ENCODE results near the gene IL1R2.

DNA sequence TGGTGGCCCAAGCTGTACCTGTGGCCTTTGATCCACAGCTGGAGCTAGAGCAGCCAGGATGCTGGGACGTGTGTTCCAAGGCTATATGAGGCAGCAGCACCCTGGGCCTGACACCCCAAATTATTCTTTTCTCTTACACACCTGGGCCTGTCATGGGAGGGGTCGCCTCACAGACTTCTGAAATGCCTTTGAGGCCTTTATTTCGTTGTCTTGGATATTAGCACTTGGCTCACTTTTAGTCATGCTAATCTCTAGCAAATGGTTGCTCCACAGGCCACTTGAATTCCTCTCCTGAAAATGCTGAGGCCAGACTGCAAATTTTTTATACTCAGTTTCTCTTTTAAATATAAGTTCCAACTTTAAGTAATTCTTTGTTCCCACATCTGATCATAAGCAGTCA is 22.0 kb upstream of the IL1R2 start:
- TF ChIP-seq EZH2 (IDR thresholded peaks at IDR 0.05; ENCODE audit: borderline replicate concordance, low read depth, low read length, poor library complexity, severe bottlenecking): no peak
- TF ChIP-seq, protein P1, sequence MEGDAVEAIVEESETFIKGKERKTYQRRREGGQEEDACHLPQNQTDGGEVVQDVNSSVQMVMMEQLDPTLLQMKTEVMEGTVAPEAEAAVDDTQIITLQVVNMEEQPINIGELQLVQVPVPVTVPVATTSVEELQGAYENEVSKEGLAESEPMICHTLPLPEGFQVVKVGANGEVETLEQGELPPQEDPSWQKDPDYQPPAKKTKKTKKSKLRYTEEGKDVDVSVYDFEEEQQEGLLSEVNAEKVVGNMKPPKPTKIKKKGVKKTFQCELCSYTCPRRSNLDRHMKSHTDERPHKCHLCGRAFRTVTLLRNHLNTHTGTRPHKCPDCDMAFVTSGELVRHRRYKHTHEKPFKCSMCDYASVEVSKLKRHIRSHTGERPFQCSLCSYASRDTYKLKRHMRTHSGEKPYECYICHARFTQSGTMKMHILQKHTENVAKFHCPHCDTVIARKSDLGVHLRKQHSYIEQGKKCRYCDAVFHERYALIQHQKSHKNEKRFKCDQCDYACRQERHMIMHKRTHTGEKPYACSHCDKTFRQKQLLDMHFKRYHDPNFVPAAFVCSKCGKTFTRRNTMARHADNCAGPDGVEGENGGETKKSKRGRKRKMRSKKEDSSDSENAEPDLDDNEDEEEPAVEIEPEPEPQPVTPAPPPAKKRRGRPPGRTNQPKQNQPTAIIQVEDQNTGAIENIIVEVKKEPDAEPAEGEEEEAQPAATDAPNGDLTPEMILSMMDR (conservative IDR thresholded peaks at IDR 0.05; ENCODE audit: low read depth, low read length): no peak

Measured in A673 (cell line).